DND-41 (cell line): Measurements from ENCODE around the gene USP34.

Experiments used
- EZH2 ChIP-seq: IDR thresholded peaks from 3 replicates; pipeline ENCODE4 v1.6.1; 2012; ENCODE audit warnings: borderline replicate concordance, low read depth, mild to moderate bottlenecking, moderate library complexity, low read length, inconsistent platforms; ENCODE audit not compliant: severe bottlenecking
- TF ChIP-seq, protein P1 (sequence below): IDR thresholded peaks from 2 replicates; pipeline ENCODE4 v1.5.1; 2012; ENCODE audit warnings: borderline replicate concordance, low read length, moderate library complexity, mild to moderate bottlenecking; ENCODE audit not compliant: poor library complexity, severe bottlenecking; ENCODE audit errors: extremely low read depth

- TF ChIP-seq, protein P1, sequence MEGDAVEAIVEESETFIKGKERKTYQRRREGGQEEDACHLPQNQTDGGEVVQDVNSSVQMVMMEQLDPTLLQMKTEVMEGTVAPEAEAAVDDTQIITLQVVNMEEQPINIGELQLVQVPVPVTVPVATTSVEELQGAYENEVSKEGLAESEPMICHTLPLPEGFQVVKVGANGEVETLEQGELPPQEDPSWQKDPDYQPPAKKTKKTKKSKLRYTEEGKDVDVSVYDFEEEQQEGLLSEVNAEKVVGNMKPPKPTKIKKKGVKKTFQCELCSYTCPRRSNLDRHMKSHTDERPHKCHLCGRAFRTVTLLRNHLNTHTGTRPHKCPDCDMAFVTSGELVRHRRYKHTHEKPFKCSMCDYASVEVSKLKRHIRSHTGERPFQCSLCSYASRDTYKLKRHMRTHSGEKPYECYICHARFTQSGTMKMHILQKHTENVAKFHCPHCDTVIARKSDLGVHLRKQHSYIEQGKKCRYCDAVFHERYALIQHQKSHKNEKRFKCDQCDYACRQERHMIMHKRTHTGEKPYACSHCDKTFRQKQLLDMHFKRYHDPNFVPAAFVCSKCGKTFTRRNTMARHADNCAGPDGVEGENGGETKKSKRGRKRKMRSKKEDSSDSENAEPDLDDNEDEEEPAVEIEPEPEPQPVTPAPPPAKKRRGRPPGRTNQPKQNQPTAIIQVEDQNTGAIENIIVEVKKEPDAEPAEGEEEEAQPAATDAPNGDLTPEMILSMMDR = no peak
- TF ChIP-seq EZH2 = no peak
Observed at GRCh38 chr2:61404438-61404837, 66.4 kb downstream of the USP34 start.
